Hepatocyte (in vitro differentiated cells): ENCODE data around the gene EGR2.

ENCODE experiments used
- CTCF ChIP-seq: fragments of 200-600 bp; sonication (generic); IDR thresholded peaks from 2 replicates; pipeline ENCODE4 v1.5.1; 2016; ENCODE audit warnings: antibody characterized with exemption, mild to moderate bottlenecking; ENCODE audit not compliant: poor library complexity
- EZH2 ChIP-seq: fragments of 200-600 bp; sonication (generic); IDR thresholded peaks from 2 replicates; pipeline ENCODE4 v1.6.1; 2016; ENCODE audit warnings: antibody characterized with exemption, mild to moderate bottlenecking, borderline replicate concordance

- no peak for TF ChIP-seq CTCF
- TF ChIP-seq EZH2, result no peak
Measured at GRCh38 chr10:62766386-62766785, 49.8 kb downstream of the EGR2 start.
